ENCODE measurements around the gene ZNF74.

DNA sequence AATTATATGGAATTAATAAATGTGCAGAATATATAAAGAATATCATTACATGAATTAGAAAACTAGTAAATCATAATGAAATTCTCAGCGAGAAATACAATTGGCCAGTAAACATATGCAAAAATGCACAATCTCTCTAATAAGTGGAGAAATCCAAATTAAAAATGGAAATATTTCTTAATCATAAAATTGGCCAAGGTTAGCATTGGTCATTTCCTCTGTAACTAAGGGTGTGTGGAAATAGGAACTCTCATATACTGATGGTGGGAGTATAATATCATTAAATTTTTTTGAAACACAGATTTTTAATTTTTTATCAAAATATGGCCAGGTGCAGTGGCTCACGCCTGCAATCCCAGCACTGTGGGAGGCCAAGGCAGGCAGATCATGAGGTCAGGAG is 7.6 kb upstream of the ZNF74 start:
- TF ChIP-seq, protein P1, sequence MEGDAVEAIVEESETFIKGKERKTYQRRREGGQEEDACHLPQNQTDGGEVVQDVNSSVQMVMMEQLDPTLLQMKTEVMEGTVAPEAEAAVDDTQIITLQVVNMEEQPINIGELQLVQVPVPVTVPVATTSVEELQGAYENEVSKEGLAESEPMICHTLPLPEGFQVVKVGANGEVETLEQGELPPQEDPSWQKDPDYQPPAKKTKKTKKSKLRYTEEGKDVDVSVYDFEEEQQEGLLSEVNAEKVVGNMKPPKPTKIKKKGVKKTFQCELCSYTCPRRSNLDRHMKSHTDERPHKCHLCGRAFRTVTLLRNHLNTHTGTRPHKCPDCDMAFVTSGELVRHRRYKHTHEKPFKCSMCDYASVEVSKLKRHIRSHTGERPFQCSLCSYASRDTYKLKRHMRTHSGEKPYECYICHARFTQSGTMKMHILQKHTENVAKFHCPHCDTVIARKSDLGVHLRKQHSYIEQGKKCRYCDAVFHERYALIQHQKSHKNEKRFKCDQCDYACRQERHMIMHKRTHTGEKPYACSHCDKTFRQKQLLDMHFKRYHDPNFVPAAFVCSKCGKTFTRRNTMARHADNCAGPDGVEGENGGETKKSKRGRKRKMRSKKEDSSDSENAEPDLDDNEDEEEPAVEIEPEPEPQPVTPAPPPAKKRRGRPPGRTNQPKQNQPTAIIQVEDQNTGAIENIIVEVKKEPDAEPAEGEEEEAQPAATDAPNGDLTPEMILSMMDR (IDR thresholded peaks at IDR 0.05), result no peak
- TF ChIP-seq EZH2 (IDR thresholded peaks at IDR 0.05; ENCODE audit: borderline replicate concordance, insufficient read depth, low read depth, low read length, poor library complexity, severe bottlenecking), result no peak

All from B cell (primary cell).